SK-N-SH treated with all-trans-retinoic acid at 6 μM for 48 hours (cell line): ENCODE data around the gene EFCAB14.
A peak's percentile ranks its signal among the peaks of the same experiment; 100 is the strongest.

Experiments used
- CSRNP3 ChIP-seq: fragments of 250-450 bp; sonication (Bioruptor Pico); IDR thresholded peaks from 2 replicates; pipeline ENCODE4 v1.5.1; 2021; ENCODE audit warnings: mild to moderate bottlenecking, moderate library complexity
- ISL1 ChIP-seq: fragments of 250-450 bp; sonication (Bioruptor Pico); IDR thresholded peaks from 2 replicates; pipeline ENCODE4 v2.1.2; 2022; ENCODE audit warnings: mild to moderate bottlenecking, moderate library complexity
- TOX ChIP-seq: fragments of 250-450 bp; sonication (Bioruptor Pico); IDR thresholded peaks from 2 replicates; pipeline ENCODE4 v1.8.0; 2021; ENCODE audit warnings: mild to moderate bottlenecking, moderate library complexity, borderline replicate concordance

DNA sequence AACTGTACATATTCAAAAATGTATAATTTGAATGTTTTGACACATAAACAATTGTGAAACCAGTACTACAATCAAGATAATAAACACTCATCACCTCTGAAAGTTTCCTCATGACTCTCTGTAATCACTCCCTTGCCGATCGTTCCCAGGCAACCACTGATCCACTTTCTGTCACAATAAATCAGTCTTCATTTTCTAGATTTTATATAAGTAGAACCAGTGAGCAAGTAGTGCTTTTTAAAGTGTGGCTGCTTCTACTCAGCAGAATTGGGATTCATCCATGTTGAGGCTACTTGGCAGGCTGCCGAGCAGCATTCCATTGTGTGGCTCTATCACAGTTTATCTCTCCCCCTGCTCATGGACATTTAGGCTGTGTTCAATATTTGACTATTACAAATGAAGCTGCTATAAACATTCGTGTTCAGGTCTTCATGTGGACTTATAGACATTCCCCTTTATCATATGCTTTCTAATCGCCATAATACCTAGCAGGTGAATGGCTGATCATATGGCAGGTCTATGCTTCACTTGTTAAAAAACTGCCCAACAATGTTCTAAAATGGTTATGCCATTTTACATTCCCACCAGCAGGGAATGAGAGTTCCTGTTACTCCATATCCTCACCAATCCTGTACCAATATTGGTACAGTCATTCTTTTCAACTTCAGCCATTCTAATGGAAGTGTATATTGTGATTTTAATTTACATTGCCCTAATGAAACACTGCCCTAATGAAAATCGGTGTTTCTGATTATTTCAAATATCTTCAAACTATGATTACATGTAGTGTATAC lies 26.7 kb downstream of the EFCAB14 start:
- TF ChIP-seq ISL1 (CRISPR knock-in tag): peak; percentile 38; the same call in 1 of the 2 replicates
- no peak for TF ChIP-seq CSRNP3 (CRISPR knock-in tag)
- TF ChIP-seq TOX: no peak
